Measurements from ENCODE around the gene PRKCE. TPM values are rescaled to one million over a fixed set of nuclear protein-coding genes. Genes with fewer than 3 reads are reported as not detected.
A peak's percentile ranks its signal among the peaks of the same experiment; 100 is the strongest.

Gene PRKCE
- total RNA-seq, 1 donor from 2014 or later, result 24.2 TPM

DNA sequence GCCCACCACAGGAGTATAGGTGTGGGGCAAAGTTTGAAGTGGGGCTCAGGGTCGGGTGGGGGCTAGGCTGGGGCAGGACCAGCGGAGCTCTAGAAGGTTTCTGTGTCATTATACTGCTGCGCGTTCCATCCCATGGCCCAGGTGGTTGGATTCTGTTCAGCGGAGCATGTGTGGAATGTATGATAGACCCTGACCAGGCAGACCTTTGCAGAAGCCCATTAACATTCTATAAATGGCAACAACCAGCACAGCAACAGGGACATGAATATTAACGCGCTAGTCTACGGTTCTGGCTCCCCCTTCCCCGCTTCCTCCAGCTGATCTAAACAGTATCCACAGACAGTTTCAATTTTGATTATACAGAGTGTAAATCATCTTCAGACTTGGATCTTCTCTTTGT is 4.1 kb upstream of the PRKCE start:
- H3K9me3 Mint-ChIP-seq (ENCODE audit: unreplicated experiment), result no peaks in the 10 kb centered on the region
- no peak overlapping the region for H3K27ac Mint-ChIP-seq (ENCODE audit: unreplicated experiment)
- no peaks in the 10 kb centered on the region for H3K36me3 Mint-ChIP-seq (ENCODE audit: low read depth, unreplicated experiment)
- H3K4me3 Mint-ChIP-seq (ENCODE audit: unreplicated experiment), result no peak overlapping the region
- TF ChIP-seq, protein P1, sequence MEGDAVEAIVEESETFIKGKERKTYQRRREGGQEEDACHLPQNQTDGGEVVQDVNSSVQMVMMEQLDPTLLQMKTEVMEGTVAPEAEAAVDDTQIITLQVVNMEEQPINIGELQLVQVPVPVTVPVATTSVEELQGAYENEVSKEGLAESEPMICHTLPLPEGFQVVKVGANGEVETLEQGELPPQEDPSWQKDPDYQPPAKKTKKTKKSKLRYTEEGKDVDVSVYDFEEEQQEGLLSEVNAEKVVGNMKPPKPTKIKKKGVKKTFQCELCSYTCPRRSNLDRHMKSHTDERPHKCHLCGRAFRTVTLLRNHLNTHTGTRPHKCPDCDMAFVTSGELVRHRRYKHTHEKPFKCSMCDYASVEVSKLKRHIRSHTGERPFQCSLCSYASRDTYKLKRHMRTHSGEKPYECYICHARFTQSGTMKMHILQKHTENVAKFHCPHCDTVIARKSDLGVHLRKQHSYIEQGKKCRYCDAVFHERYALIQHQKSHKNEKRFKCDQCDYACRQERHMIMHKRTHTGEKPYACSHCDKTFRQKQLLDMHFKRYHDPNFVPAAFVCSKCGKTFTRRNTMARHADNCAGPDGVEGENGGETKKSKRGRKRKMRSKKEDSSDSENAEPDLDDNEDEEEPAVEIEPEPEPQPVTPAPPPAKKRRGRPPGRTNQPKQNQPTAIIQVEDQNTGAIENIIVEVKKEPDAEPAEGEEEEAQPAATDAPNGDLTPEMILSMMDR (IDR thresholded peaks at IDR 0.05; ENCODE audit: unreplicated experiment), result no peak
- H3K27me3 Mint-ChIP-seq (ENCODE audit: unreplicated experiment), result peaks cover 9% of the 10 kb centered on the region
- DNase-seq (ENCODE audit: low spot score), result no peak
- H3K4me1 Mint-ChIP-seq (ENCODE audit: unreplicated experiment), result peaks cover 11% of the 10 kb centered on the region

- TF ChIP-seq, protein P1 (IDR thresholded peaks at IDR 0.05; ENCODE audit: unreplicated experiment), result no peak
- Mint-ChIP-seq H3K4me3 (ENCODE audit: unreplicated experiment) (no peak overlapping the region), H3K27me3 (ENCODE audit: unreplicated experiment) (peaks cover 14% of the 10 kb centered on the region), H3K27ac (ENCODE audit: unreplicated experiment) (no peak overlapping the region), H3K4me1 (ENCODE audit: unreplicated experiment) (peaks cover 17% of the 10 kb centered on the region), H3K9me3 (ENCODE audit: unreplicated experiment) (no peaks in the 10 kb centered on the region), H3K36me3 (ENCODE audit: low read depth, unreplicated experiment) (peaks cover 6% of the 10 kb centered on the region)
- no peak for DNase-seq (ENCODE audit: low spot score)
These were observed 3.4 kb upstream of the PRKCE start for GRCh38 chr2:45647986-45648520.

DNA sequence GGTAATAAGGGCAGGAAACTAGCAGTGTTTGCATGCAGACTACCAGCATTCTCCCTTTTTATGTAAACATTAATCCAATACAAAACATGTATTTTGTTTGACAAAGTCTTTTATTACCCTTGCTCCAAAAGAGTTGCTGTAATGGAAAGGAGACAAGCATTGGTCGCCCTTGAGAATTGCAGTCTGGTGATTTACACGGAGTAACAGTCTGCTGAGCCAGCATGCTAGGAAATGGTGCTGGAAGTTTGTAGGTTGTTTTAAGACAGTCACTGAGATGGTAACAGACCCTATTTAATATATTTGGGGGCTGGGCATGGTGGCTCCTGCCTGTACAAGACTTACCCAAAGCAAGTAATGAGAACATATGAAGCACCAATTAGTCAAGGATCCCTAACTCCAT is 2.8 kb upstream of the PRKCE start:
- Mint-ChIP-seq H3K4me3 (ENCODE audit: unreplicated experiment) (no peak overlapping the region), H3K27ac (ENCODE audit: unreplicated experiment) (no peak overlapping the region), H3K36me3 (ENCODE audit: low read depth, unreplicated experiment) (peaks cover 6% of the 10 kb centered on the region), H3K27me3 (ENCODE audit: unreplicated experiment) (peaks cover 14% of the 10 kb centered on the region), H3K9me3 (ENCODE audit: unreplicated experiment) (no peaks in the 10 kb centered on the region), H3K4me1 (ENCODE audit: unreplicated experiment) (peaks cover 18% of the 10 kb centered on the region)
- no peak for DNase-seq (ENCODE audit: low spot score)
- TF ChIP-seq, protein P1 (IDR thresholded peaks at IDR 0.05; ENCODE audit: unreplicated experiment), result no peak

GRCh38 chr2:45649462-45649857 is 2.0 kb upstream of the PRKCE start:
- TF ChIP-seq, protein P1 (IDR thresholded peaks at IDR 0.05; ENCODE audit: unreplicated experiment), result no peak
- no peak overlapping the region for H3K27ac Mint-ChIP-seq (ENCODE audit: unreplicated experiment)
- H3K4me3 Mint-ChIP-seq (ENCODE audit: unreplicated experiment), result peak overlapping the region; percentile 93
- H3K27me3 Mint-ChIP-seq (ENCODE audit: unreplicated experiment), result peaks cover 12% of the 10 kb centered on the region
- no peak for DNase-seq (ENCODE audit: low spot score)
- H3K9me3 Mint-ChIP-seq (ENCODE audit: unreplicated experiment), result no peaks in the 10 kb centered on the region
- H3K4me1 Mint-ChIP-seq (ENCODE audit: unreplicated experiment), result peaks cover 23% of the 10 kb centered on the region
- peaks cover 6% of the 10 kb centered on the region for H3K36me3 Mint-ChIP-seq (ENCODE audit: low read depth, unreplicated experiment)

DNA sequence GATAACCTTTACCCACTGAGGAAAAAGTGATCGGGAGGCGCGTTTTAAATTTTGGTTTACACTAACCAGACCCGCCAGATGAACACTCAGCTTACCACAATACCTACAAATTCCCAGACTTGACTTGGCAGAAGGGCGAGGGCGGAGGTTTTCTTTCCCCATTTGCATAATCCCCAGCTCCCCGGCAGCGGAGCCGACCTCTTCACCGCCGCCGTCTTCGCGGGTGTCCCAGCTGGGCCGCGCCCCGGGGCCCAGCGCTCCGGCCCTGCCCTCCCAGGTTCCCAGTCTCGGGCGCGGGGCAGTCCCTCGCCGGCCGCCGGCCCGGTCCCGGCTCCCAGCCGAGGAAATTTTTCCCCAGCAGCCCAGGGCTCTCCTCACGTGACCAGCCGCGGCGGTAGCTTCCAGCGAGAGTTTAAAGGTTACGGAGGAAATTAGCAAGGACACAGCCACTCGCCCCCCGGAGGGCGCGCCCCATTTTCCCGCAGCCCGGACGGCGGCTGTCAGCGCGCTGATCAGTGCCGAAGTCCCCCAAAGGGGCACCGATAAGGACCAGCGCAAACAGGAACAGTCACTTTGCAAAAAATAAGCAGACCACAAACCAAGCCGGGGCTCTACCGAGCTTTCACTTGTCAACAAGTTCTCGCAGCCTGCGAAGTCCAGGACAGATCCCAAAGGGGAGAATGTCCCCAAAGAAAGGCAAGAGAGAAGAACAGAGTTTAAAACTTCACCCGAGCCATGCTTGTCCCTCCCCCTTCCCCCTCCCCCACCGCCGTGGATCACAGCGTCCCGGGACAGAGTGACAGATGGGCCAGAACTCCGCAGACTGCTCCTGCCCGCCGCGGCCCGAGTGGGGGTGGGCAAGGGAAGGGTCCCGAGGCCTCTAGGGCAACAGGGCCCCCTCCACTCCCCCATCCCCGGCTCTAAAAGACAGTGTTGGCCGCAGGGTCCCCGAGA is 1.3 kb upstream of the PRKCE start:
- H3K27ac Mint-ChIP-seq (ENCODE audit: unreplicated experiment), result peak overlapping the region; percentile 42
- peak overlapping the region; percentile 93 for H3K4me3 Mint-ChIP-seq (ENCODE audit: unreplicated experiment)
- TF ChIP-seq, protein P1 (IDR thresholded peaks at IDR 0.05; ENCODE audit: unreplicated experiment), result no peak
- no peaks in the 10 kb centered on the region for H3K9me3 Mint-ChIP-seq (ENCODE audit: unreplicated experiment)
- peak; percentile 65 for DNase-seq (ENCODE audit: low spot score)
- H3K4me1 Mint-ChIP-seq (ENCODE audit: unreplicated experiment), result peaks cover 23% of the 10 kb centered on the region
- peaks cover 6% of the 10 kb centered on the region for H3K36me3 Mint-ChIP-seq (ENCODE audit: low read depth, unreplicated experiment)
- H3K27me3 Mint-ChIP-seq (ENCODE audit: unreplicated experiment), result peaks cover 12% of the 10 kb centered on the region

All from endothelial cell (in vitro differentiated cells).